Sigmoid colon (tissue), 7 donors: ENCODE data around the gene SPRY4. TPM values are rescaled to one million over a fixed set of nuclear protein-coding genes. Genes with fewer than 3 reads are reported as not detected.

Experiments used
- DNase-seq: peaks from one replicate; pipeline ENCODE4 v3.0.0-alpha.2; 2019
- H3K27ac ChIP-seq, 4 donors: fragments of 200-600 bp; sonication (generic); one replicate each; pipeline ENCODE4 v1.5.1; 2016 to 2019; ENCODE audit warnings: mild to moderate bottlenecking in 1 of 4
- H3K27me3 ChIP-seq, 3 donors: fragments of 200-600 bp; sonication (generic); one replicate each; pipeline ENCODE4 v1.5.1; 2019; ENCODE audit warnings: mild to moderate bottlenecking in 1 of 3
- H3K36me3 ChIP-seq, 4 donors: fragments of 200-600 bp; sonication (generic); one replicate each; pipeline ENCODE4 v1.5.1; 2016 to 2019
- H3K4me1 ChIP-seq, 4 donors: fragments of 200-600 bp; sonication (generic); one replicate each; pipeline ENCODE4 v1.5.1; 2017 to 2019
- H3K4me3 ChIP-seq, 4 donors: fragments of 200-600 bp; sonication (generic); one replicate each; pipeline ENCODE4 v1.5.1; 2017 to 2019; ENCODE audit warnings: mild to moderate bottlenecking in 2 of 4, moderate library complexity in 1 of 4
- H3K9me3 ChIP-seq, 4 donors: fragments of 200-600 bp in 3 of 4; sonication (generic) in 3 of 4; one replicate each; pipeline versions ENCODE4 v1.5.1 to v1.6.1; 2013 to 2019
- CTCF ChIP-seq, 4 experiments: fragments of 450-650 bp in 3 of 4; fragments of 200-600 bp in 1 of 4; IDR thresholded peaks; one replicate each; pipeline ENCODE4 v1.5.1; 2016 to 2019; ENCODE audit warnings: antibody characterized with exemption in 4 of 4, mild to moderate bottlenecking in 3 of 4, moderate library complexity in 2 of 4
- EP300 ChIP-seq, 4 donors: sonication (generic); formaldehyde crosslinking; IDR thresholded peaks; one replicate each; pipeline ENCODE4 v1.6.1; 2017; ENCODE audit warnings: antibody characterized with exemption in 4 of 4
- POLR2A ChIP-seq, 2 donors: fragments of 450-650 bp; IDR thresholded peaks; one replicate each; pipeline ENCODE4 v1.6.1; 2016; ENCODE audit warnings: antibody characterized with exemption in 2 of 2, mild to moderate bottlenecking in 2 of 2, moderate library complexity in 2 of 2
- POLR2AphosphoS5 ChIP-seq, 4 donors: sonication (generic); formaldehyde crosslinking; IDR thresholded peaks; one replicate each; pipeline ENCODE4 v1.6.1; 2017; ENCODE audit warnings: antibody characterized with exemption in 4 of 4
- WGBS, 2 donors: extraction: QIAGEN DNeasy Blood & Tissue Kit; methylation state at CpG; one replicate each; pipeline ENCODE4 v1.1.7; 2013; 5-methylcytosine and 5-hydroxymethylcytosine counted together
- intact Hi-C: fragments of 100-400 bp; cut with DNase I; formaldehyde crosslinking; loops from one replicate; pipeline ENCODE4 v1.15.1; 2023
- polyA plus RNA-seq, 3 donors: library from polyadenylated mRNA; stranded (reverse); fragments of 200-250 nt; gene quantifications; one replicate each; pipeline ENCODE4 v1.2.3, GENCODE V29; 2013
- total RNA-seq, 4 donors: library from RNA; depleted of rRNA; stranded (reverse); fragments of >200 nt; gene quantifications; one replicate each; pipeline ENCODE4 v1.1.0, GENCODE V29; 2016
- donor health status: healthy with polysubstance abuse.
- donor health status: Bipolar disorder and iron deficiency.
- donor health status: healthy.

The SPRY4 gene, protein sequence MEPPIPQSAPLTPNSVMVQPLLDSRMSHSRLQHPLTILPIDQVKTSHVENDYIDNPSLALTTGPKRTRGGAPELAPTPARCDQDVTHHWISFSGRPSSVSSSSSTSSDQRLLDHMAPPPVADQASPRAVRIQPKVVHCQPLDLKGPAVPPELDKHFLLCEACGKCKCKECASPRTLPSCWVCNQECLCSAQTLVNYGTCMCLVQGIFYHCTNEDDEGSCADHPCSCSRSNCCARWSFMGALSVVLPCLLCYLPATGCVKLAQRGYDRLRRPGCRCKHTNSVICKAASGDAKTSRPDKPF
- 10 to 100 TPM in 3 of 4 donors, 1 to 10 TPM in 1; 8.6 to 15.7 (median 12.4) TPM for total RNA-seq
- polyA plus RNA-seq = 1 to 10 TPM; 1.8 to 5.1 (median 3.5) TPM

DNA sequence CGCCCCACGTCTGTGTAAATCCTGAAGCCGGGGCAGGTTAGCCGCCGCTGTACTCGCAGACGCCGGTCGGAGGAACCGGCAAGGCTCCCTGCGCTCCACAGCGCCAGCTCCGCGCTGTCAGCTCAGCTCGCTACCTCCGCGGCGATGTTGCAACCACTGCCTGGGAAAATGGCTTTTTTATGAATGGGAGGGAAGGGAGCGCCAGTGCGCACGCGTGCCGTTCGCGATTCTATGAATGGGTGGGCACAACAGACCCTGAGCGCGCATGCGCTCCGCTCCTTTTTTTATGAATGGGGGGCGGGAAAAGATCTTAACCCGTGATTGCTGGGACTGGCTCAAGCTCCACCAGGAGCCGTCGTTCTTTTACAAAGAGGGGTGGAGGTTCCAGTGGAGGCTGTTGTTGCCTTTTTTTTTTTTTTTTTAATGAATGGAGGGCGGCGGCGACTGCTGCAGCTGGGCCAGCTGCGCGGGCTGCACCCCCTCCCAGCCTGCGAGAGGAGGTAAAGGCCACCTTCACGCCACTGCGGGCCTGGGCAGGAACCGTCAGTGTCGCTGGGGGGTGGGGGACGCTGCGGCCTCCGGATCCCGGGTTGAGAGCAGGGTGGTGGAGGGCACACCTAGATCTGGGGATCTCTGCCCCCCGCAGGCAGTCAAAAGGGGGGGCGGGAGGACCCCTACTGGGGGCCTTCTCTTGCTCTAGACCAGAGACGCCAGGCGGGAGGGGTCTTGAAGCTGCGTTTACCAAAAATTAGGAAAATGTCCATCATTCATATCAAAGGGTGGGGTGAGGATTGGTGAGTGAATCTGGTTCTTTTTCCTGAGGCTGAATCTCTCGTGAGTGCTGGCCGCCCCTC, at the start of gene SPRY4:
Gene SPRY4, minus strand, starts transcription at position 151 of the 854 bp plus-strand sequence. CDS start 9,913 bp downstream, outside the sequence.
- Histone ChIP-seq H3K27ac (peak within 1 kb of the TSS; percentile 69 to 96 (median 82)), H3K4me1 (peaks cover 0 to 29% (median 25%) of the 10 kb centered on the region in 4 donors), H3K36me3 (no peaks in the 10 kb centered on the region), H3K9me3 (no peaks in the 10 kb centered on the region), H3K27me3 (peaks cover 10 to 40% (median 22%) of the 10 kb centered on the region in 3 donors), H3K4me3 (peak within 1 kb of the TSS; percentile 47 to 65 (median 54))
- intact Hi-C loops = loop anchor here (2.0 to 10.0 kb wide), 2 partner anchors 32 to 220 kb away; no protein-coding TSS in a partner anchor
- DNase-seq = peak; percentile 97
- TF ChIP-seq CTCF (IDR thresholded peaks at IDR 0.05) = no peak
- TF ChIP-seq POLR2A (IDR thresholded peaks at IDR 0.05) = peak in 1 of 2 donors; percentile 67
- peak; percentile 86 to 92 (median 92) for TF ChIP-seq POLR2AphosphoS5 (IDR thresholded peaks at IDR 0.05)
- no peak for TF ChIP-seq EP300 (IDR thresholded peaks at IDR 0.05)
- WGBS, 2 donors = 0 to 1% methylated on average over 54 of the region's 54 CpGs

GRCh38 chr5:142368529-142368928, 43.7 kb upstream of the SPRY4 start:
- H3K27ac ChIP-seq = no peak overlapping the region
- TF ChIP-seq POLR2A (IDR thresholded peaks at IDR 0.05) (no peak), CTCF (IDR thresholded peaks at IDR 0.05) (no peak), POLR2AphosphoS5 (IDR thresholded peaks at IDR 0.05) (no peak), EP300 (IDR thresholded peaks at IDR 0.05) (no peak)
- 91 to 98% methylated on average over 2 of the region's 2 CpGs for WGBS, 2 donors
- H3K27me3 ChIP-seq = no peaks in the 10 kb centered on the region
- no peaks in the 10 kb centered on the region for H3K36me3 ChIP-seq
- intact Hi-C loops = no loop called here
- H3K4me1 ChIP-seq = no peaks in the 10 kb centered on the region
- H3K9me3 ChIP-seq = no peaks in the 10 kb centered on the region
- no peak for DNase-seq
- H3K4me3 ChIP-seq = no peak overlapping the region

- intact Hi-C loops = no loop called here
- WGBS, 2 donors = 84 to 92% methylated on average over 4 of the region's 4 CpGs
- peak; percentile 10 for DNase-seq
- Histone ChIP-seq H3K36me3 (no peaks in the 10 kb centered on the region), H3K9me3 (no peaks in the 10 kb centered on the region), H3K27me3 (no peaks in the 10 kb centered on the region), H3K27ac (no peak overlapping the region), H3K4me3 (no peak overlapping the region), H3K4me1 (peaks cover 0 to 11% (median 9%) of the 10 kb centered on the region in 4 donors)
- no peak for TF ChIP-seq POLR2A (IDR thresholded peaks at IDR 0.05)
Measured at GRCh38 chr5:142366007-142366406, 41.2 kb upstream of the SPRY4 start.

DNA sequence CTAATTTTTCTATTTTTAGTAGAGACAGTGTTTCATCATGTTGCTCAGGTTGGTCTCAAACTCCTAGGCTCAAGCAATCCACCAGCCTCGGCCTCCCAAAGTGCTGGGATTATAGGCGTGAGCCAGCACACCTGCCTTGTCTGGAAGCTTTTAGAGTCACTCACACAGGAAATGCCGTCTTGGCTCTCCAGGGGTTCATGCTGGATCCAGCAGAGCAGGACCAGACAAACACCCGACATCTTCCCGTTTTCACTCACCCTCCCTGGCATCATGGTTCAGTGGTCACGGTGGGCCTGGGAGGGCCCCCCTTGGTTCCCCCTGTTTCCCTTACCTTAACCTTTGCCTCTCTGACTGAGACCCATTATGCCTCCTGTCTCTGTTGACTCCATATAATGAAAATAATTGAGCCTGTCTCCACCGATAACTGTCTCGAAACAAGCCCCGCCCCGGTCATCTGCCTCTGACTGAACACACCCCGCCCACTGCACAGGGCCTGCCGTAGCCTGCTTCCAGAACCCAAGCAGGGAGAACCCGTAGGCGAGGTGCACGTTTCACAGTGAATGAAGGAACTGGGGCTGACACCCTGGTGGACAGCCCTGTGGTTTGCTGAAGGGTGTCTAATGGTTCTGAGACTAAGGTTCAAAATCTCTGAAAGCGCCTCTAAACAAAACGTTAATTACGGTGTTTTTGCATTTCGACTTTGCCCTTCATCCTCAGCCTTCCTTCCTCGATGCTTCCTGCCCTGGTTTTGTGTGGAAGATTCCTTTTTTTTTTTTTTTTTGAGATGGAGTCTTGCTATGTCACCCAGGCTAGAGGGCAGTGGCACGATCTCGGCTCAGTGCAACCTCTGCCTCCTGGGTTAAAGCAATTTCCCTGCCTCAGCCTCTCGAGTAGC, 39.7 kb upstream of the SPRY4 start:
- intact Hi-C loops = no loop called here
- Histone ChIP-seq H3K9me3 (no peaks in the 10 kb centered on the region), H3K27ac (peak overlapping the region; percentile 12 to 60 (median 40)), H3K4me1 (peaks cover 0 to 11% (median 9%) of the 10 kb centered on the region in 4 donors), H3K27me3 (no peaks in the 10 kb centered on the region), H3K36me3 (no peaks in the 10 kb centered on the region), H3K4me3 (no peak overlapping the region)
- TF ChIP-seq POLR2A (IDR thresholded peaks at IDR 0.05) (no peak), CTCF (IDR thresholded peaks at IDR 0.05) (no peak), POLR2AphosphoS5 (IDR thresholded peaks at IDR 0.05) (no peak), EP300 (IDR thresholded peaks at IDR 0.05) (no peak)
- peak; percentile 82 for DNase-seq
- 84 to 87% methylated on average over 23 of the region's 23 CpGs for WGBS, 2 donors
